ENCODE data around the gene RANBP10.
"Not testable (repeated sequence)": the region's sequence is repeated elsewhere in the genome, so short reads cannot be mapped to it uniquely, and the experiment has no call there.

Gene RANBP10

GRCh38 chr16:67710607-67711006 is 95.8 kb downstream of the RANBP10 start:
- H3K36me3 Mint-ChIP-seq (ENCODE audit: low read depth): peaks cover 8% of the 10 kb centered on the region
- H3K4me3 Mint-ChIP-seq: no peak overlapping the region
- no peaks in the 10 kb centered on the region for H3K4me1 Mint-ChIP-seq (ENCODE audit: low read depth)
- H3K9me3 Mint-ChIP-seq: no peaks in the 10 kb centered on the region
- no peaks in the 10 kb centered on the region for H3K27me3 Mint-ChIP-seq
- no peak overlapping the region for H3K27ac Mint-ChIP-seq

GRCh38 chr16:67709050-67709449 is 97.3 kb downstream of the RANBP10 start:
- no peak overlapping the region for H3K4me3 Mint-ChIP-seq
- no peaks in the 10 kb centered on the region for H3K9me3 Mint-ChIP-seq
- no peaks in the 10 kb centered on the region for H3K27me3 Mint-ChIP-seq
- peaks cover 8% of the 10 kb centered on the region for H3K36me3 Mint-ChIP-seq (ENCODE audit: low read depth)
- no peak overlapping the region for H3K27ac Mint-ChIP-seq
- H3K4me1 Mint-ChIP-seq (ENCODE audit: low read depth): peaks cover 9% of the 10 kb centered on the region

GRCh38 chr16:67708368-67708771 is 98.0 kb downstream of the RANBP10 start:
- H3K27me3 Mint-ChIP-seq: no peaks in the 10 kb centered on the region
- H3K4me3 Mint-ChIP-seq: no peak overlapping the region
- peaks cover 8% of the 10 kb centered on the region for H3K36me3 Mint-ChIP-seq (ENCODE audit: low read depth)
- no peaks in the 10 kb centered on the region for H3K9me3 Mint-ChIP-seq
- peaks cover 16% of the 10 kb centered on the region for H3K4me1 Mint-ChIP-seq (ENCODE audit: low read depth)
- H3K27ac Mint-ChIP-seq: no peak overlapping the region

- Mint-ChIP-seq H3K9me3 (no peaks in the 10 kb centered on the region), H3K27ac (no peak overlapping the region), H3K4me1 (ENCODE audit: low read depth) (peaks cover 19% of the 10 kb centered on the region), H3K27me3 (no peaks in the 10 kb centered on the region), H3K4me3 (no peak overlapping the region), H3K36me3 (ENCODE audit: low read depth) (peaks cover 8% of the 10 kb centered on the region)
These were observed 98.6 kb downstream of the RANBP10 start for GRCh38 chr16:67707790-67708189.

GRCh38 chr16:67707210-67707609 is 99.2 kb downstream of the RANBP10 start:
- Mint-ChIP-seq H3K27me3 (no peaks in the 10 kb centered on the region), H3K4me3 (no peak overlapping the region), H3K9me3 (no peaks in the 10 kb centered on the region), H3K27ac (no peak overlapping the region), H3K4me1 (ENCODE audit: low read depth) (peaks cover 19% of the 10 kb centered on the region), H3K36me3 (ENCODE audit: low read depth) (peaks cover 8% of the 10 kb centered on the region)

GRCh38 chr16:67704110-67704509 is 102.2 kb downstream of the RANBP10 start:
- Mint-ChIP-seq H3K4me3 (no peak overlapping the region), H3K36me3 (ENCODE audit: low read depth) (no peaks in the 10 kb centered on the region), H3K27me3 (no peaks in the 10 kb centered on the region), H3K9me3 (no peaks in the 10 kb centered on the region), H3K4me1 (ENCODE audit: low read depth) (peaks cover 19% of the 10 kb centered on the region), H3K27ac (no peak overlapping the region)

- H3K4me1 Mint-ChIP-seq (ENCODE audit: low read depth): peaks cover 19% of the 10 kb centered on the region
These were observed 102.7 kb downstream of the RANBP10 start for GRCh38 chr16:67703626-67704025.

GRCh38 chr16:67702130-67702529 is 104.2 kb downstream of the RANBP10 start:
- H3K36me3 Mint-ChIP-seq (ENCODE audit: low read depth): peaks cover 10% of the 10 kb centered on the region

More at GRCh38 chr16:67703626-67704025, 102.7 kb downstream of the RANBP10 start:
- Mint-ChIP-seq H3K9me3 (no peaks in the 10 kb centered on the region), H3K27ac (peak overlapping the region; percentile 13), H3K36me3 (ENCODE audit: low read depth) (peaks cover 4% of the 10 kb centered on the region), H3K4me3 (no peak overlapping the region), H3K27me3 (no peaks in the 10 kb centered on the region)

GRCh38 chr16:67701420-67701819 is 104.9 kb downstream of the RANBP10 start:
- Mint-ChIP-seq H3K27ac (no peak overlapping the region), H3K9me3 (no peaks in the 10 kb centered on the region)

More at GRCh38 chr16:67702130-67702529, 104.2 kb downstream of the RANBP10 start:
- H3K9me3 Mint-ChIP-seq: no peaks in the 10 kb centered on the region
- no peak overlapping the region for H3K4me3 Mint-ChIP-seq
- peaks cover 19% of the 10 kb centered on the region for H3K4me1 Mint-ChIP-seq (ENCODE audit: low read depth)
- H3K27ac Mint-ChIP-seq: no peak overlapping the region
- no peaks in the 10 kb centered on the region for H3K27me3 Mint-ChIP-seq

GRCh38 chr16:67699265-67699664 is 107.1 kb downstream of the RANBP10 start:
- no peak overlapping the region for H3K27ac Mint-ChIP-seq
- H3K27me3 Mint-ChIP-seq: no peaks in the 10 kb centered on the region
- H3K4me1 Mint-ChIP-seq (ENCODE audit: low read depth): peaks cover 12% of the 10 kb centered on the region
- no peak overlapping the region for H3K4me3 Mint-ChIP-seq
- H3K9me3 Mint-ChIP-seq: no peaks in the 10 kb centered on the region
- peaks cover 10% of the 10 kb centered on the region for H3K36me3 Mint-ChIP-seq (ENCODE audit: low read depth)

More at GRCh38 chr16:67701420-67701819, 104.9 kb downstream of the RANBP10 start:
- Mint-ChIP-seq H3K27me3 (no peaks in the 10 kb centered on the region), H3K36me3 (ENCODE audit: low read depth) (peaks cover 10% of the 10 kb centered on the region), H3K4me1 (ENCODE audit: low read depth) (peaks cover 19% of the 10 kb centered on the region), H3K4me3 (no peak overlapping the region)

GRCh38 chr16:67697422-67698185 is 108.8 kb downstream of the RANBP10 start:
- no peak overlapping the region for H3K4me3 Mint-ChIP-seq
- no peaks in the 10 kb centered on the region for H3K4me1 Mint-ChIP-seq (ENCODE audit: low read depth)
- H3K27me3 Mint-ChIP-seq: no peaks in the 10 kb centered on the region
- no peak overlapping the region for H3K27ac Mint-ChIP-seq
- H3K9me3 Mint-ChIP-seq: no peaks in the 10 kb centered on the region
- H3K36me3 Mint-ChIP-seq (ENCODE audit: low read depth): peaks cover 10% of the 10 kb centered on the region

GRCh38 chr16:67694611-67695010 is 111.7 kb downstream of the RANBP10 start:
- Mint-ChIP-seq H3K27ac (no peak overlapping the region), H3K4me3 (no peak overlapping the region), H3K27me3 (no peaks in the 10 kb centered on the region), H3K9me3 (no peaks in the 10 kb centered on the region), H3K4me1 (ENCODE audit: low read depth) (no peaks in the 10 kb centered on the region), H3K36me3 (ENCODE audit: low read depth) (peaks cover 10% of the 10 kb centered on the region)

GRCh38 chr16:67693517-67694285 is 112.7 kb downstream of the RANBP10 start:
- H3K36me3 Mint-ChIP-seq (ENCODE audit: low read depth); H3K4me3 Mint-ChIP-seq; H3K27ac Mint-ChIP-seq; H3K27me3 Mint-ChIP-seq; H3K9me3 Mint-ChIP-seq; H3K4me1 Mint-ChIP-seq (ENCODE audit: low read depth): not testable (repeated sequence)

- no peak overlapping the region for H3K27ac Mint-ChIP-seq
- H3K36me3 Mint-ChIP-seq (ENCODE audit: low read depth): peaks cover 13% of the 10 kb centered on the region
- no peaks in the 10 kb centered on the region for H3K9me3 Mint-ChIP-seq
- no peak overlapping the region for H3K4me3 Mint-ChIP-seq
- H3K27me3 Mint-ChIP-seq: no peaks in the 10 kb centered on the region
- H3K4me1 Mint-ChIP-seq (ENCODE audit: low read depth): peaks cover 5% of the 10 kb centered on the region
These were observed 120.8 kb downstream of the RANBP10 start for GRCh38 chr16:67685388-67686112.

- H3K4me1 Mint-ChIP-seq (ENCODE audit: low read depth): peaks cover 5% of the 10 kb centered on the region
- no peaks in the 10 kb centered on the region for H3K9me3 Mint-ChIP-seq
- H3K36me3 Mint-ChIP-seq (ENCODE audit: low read depth): peaks cover 13% of the 10 kb centered on the region
- H3K27me3 Mint-ChIP-seq: no peaks in the 10 kb centered on the region
- H3K27ac Mint-ChIP-seq: no peak overlapping the region
- no peak overlapping the region for H3K4me3 Mint-ChIP-seq
These were observed 122.6 kb downstream of the RANBP10 start for GRCh38 chr16:67683767-67684166.
